ENCODE data around the gene XCL2.
"Not testable (repeated sequence)": the region's sequence is repeated elsewhere in the genome, so short reads cannot be mapped to it uniquely, and the experiment has no call there.

The XCL2 gene

DNA sequence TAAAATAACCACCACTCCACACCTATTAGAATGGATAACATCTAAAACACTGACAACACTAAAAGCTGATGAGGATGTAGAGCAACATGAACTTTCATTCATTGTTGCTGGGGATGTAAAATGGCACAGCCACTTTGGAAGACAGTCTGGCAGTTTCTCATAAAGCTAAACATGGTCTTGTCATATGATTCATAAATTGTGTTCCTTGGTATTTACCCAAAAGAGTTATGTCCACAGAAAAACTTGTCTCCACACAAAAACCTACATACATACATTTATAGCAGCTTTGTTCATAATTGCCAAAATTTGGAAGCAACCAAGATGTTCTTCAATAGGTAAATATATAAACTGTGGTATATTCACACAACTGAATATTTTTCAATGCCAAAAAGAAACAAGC lies 16.6 kb upstream of the XCL2 start:
- DNase-seq (ENCODE audit: low read depth, low spot score), result no peak

DNA sequence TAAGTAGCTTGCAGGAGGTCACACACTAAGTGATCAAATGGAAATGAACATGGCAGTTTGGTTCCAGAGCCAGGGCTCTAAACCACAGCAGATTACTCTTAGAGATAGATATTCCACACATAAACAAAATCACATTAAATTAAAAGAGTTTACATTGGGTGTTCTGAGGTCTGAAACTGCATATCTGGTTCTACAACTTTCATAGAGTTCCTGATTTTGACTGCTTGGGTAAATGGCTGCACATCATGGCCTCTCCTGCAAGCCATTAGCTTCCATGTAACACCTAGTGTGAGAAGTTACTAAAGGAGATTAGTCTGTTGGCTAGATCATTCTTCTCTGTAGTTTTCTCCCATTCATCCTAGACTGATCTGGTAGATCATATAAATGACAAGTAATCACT lies 12.8 kb upstream of the XCL2 start:
- no peak for DNase-seq (ENCODE audit: low read depth, low spot score)

DNA sequence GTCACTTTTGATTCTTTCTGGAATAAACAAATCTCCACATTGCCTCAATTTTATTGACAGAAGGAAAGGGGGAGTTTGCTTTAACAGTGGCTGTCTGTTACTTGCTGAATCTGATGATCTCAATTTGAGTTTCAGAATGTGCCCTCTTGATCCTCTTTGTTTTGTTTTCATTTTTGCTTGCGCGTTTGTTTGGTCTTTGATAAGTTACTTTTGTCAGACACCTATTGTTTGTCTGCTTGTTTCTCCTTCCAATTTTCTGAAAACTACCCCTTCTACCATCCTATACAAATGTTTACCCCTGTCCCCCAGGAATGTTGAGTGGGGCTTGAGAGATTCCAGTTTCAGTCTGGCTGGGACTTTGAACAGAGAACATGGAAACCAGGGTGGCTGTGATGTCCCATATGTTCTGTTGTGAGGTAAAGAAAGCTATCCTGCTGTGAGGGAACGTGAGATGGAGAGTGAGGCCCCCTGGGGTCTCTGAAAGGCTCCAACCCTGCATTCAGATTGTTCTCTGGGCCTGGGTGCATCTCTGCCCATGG lies 11.8 kb upstream of the XCL2 start:
- no peak for DNase-seq (ENCODE audit: low read depth, low spot score)

DNA sequence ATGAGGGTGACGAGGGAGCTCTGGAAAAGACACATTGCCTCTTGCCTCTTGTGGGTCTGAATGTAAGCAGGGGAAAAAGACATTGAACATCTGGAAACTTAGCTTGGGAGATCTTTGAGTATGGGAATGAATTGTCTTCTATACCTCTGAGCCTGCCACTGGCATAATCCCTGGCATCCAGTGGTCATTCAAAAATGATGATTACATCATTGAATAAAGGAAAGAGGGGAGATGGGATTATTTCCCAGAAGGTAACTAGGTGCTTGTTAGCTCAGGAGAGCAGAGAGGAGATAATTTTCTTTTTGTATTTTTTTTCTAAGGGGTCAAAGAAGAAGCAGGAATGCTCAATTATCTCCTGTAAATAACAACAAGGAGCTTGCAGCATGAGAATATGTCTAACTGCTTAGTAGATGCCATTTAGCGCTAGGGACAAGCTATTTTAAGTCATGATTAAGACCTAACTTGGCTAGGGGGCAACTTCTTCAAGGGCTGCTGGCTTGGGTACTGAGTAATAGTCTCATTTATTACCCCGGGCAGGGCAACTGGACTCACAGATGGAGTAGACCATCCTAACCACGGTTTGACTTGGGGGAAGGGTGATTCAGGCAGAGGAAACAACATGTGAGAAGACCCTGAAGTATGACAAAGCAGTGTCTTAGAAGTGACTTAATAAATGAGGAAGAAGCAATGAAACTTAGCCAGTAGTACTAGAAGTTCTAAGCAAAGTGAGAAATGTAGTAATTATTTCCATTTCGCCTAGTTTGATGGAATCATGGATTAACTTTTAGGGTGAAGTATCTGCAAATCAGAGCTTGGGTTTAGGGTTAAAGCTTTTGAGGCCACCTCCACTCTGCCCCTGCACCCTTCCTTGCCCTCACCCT lies 11.0 kb upstream of the XCL2 start:
- DNase-seq (ENCODE audit: low read depth, low spot score), result no peak

DNA sequence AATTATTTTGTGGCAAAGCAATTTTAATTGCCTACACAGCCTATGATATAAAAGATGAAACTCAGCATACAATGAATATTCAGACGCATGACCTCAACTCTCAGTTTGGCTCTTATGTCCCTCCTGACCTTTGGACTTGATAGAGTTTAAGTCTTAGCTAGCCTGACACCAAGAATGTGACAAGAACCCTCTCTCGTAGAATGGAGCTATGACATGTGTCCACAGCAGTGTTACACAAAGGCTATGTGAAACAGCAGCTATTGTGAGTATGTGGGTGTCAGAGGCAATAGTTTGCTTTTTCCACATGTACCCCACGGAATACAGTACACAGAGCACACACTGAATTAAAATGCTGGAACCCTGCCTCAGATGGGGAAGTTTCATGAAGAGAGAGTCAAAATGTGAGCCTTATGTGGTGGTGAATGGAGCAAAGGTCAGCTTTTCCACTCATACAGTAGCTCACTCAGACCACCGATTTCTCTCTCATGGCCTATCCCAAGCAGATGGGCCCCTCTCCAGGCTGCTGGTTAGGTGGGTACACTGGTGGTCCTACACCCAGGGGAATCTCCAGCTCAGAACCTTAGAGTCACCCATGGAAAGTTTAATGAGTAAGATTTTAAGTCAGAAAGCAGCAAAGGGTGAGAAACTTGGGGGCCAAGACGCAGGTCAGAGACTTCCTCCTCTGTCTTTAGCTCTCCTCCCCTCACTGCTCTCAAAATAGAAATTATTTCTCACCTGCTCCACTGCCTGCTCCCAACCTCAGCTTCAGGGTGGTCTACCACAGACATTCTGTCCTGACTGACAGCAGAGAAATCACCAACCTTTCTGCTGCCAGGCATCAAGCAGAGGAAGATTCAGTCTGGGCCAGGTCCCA lies 10.1 kb upstream of the XCL2 start:
- DNase-seq (ENCODE audit: low read depth, low spot score), result no peak

DNA sequence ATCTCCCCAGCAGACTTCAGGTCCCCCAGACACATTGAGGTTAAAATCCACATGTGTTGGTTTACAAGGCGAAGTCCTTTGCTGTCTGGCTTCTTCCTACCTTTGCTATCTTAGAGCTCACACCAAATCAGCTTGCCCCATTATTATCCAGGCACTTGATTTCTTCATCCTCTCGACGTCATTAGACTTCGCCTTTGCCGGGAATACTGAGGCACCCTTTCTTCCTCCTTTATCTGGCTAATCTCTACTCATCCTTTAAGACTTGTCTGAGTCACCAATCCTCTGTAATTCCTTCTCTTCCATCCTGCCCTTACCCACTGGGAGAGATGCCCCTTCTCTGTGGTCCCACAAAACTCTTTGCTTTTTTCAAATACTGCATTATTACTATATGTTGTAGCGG lies 9.2 kb upstream of the XCL2 start:
- no peak for DNase-seq (ENCODE audit: low read depth, low spot score)

DNA sequence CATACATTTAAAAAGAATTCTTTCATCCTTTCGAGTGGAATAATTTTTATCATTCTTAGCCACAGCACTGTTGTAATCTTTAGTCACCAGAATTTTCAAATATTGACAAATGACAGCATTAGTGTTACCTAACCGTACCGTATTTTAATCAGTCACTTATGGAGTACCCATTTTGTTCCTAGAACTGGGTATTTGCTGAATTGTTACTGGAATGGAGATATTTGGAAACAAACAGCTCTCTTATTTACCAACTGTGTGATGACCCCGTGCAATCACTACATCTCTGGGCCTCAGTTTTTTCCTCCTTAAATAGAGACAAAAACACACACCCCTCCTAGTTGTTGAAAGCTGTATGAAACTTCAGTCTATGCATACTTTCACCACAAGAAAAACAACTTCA lies 7.9 kb upstream of the XCL2 start:
- DNase-seq (ENCODE audit: low read depth, low spot score), result no peak

DNA sequence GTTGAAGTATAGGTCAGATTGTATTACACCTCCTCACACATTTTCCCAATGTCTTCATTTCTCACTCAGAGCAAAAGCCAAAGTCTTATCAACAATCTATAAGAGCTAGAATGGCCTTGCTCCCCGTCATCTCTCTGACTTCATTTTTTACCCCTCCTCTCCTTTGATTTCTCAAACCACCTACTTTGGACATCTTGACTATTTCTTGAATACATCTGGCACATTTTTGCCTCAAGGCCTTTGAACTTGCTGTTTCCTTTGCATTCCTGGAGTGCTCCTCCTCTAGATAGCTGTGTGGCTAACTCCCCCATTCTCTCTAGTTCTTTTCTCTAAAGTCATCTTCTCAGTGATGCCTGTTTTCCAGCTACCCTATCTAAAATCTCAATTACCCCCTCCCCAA lies 7.2 kb upstream of the XCL2 start:
- no peak for DNase-seq (ENCODE audit: low read depth, low spot score)

DNA sequence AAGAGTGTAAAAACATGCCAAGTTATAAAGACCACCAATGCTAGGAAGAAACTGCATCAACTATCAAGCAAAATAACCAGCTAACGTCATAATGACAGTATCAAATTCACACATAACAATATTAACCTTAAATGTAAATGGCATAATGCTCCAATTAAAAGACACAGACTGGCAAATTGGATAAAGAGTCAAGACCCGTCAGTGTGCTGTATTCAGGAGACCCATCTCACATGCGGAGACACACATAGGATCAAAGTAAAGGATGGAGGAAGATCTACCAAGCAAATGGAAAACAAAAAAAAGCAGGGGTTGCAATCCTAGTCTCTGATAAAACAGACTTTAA lies 2.7 kb upstream of the XCL2 start:
- DNase-seq (ENCODE audit: low read depth, low spot score), result not testable (repeated sequence)

DNA sequence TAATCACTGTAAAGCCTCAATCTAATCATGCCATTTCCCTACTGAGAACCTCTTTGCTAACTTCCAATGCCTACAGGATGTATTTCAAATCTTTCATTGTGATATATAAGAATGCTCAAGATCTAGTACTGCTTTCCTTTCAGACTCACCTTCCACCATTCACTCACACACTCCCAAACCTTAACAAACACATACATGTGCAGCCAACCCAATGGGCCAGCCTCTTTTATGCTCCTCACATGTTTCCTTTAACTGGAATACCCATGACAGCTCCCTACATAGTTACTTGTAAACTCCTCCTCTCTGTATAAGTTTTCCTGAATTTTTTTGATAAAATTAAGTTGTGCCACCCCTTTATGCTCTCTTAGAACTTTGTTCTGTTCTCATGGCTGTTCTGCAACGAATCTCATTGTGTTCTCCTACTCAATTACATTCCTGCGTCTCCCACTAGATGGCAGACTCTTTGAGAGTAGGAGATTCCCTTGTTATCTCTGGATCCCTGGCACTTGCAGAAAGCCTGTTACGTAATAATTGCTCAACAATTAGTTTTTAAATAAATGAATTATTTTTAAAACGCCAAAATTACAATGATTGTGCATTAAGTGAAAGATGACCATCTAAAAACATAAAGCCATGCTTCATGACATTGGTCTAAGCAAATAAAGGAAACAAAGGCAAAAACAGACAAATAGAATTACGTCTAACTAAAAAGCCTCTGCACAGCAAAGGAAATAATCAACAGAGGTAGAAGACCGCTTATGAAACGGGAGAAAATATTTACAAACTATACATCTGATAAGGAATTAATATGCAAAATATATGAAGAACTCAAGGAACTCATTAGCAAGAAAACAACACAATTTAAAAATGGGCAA lies 2.1 kb upstream of the XCL2 start:
- not testable (repeated sequence) for DNase-seq (ENCODE audit: low read depth, low spot score)

DNA sequence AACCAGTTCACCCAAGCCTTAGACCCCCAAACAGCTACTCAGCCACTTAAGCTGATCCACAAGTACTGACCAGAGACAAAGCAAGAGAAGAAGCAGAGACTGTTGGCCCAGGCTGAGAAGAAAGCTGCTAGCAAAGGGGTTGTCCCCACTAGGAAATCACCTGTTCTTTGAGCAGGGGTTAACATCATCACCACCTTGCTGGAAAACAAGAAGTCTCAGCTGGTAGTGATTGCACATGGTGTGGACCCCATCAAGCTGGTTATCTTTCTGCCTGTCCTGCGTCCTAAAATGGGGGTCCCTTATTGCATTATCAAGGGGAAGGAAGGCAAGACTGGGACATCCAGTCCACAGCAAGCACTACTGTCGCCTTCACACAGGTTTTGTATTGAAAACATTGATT lies 819 bp downstream of the XCL2 start:
- DNase-seq (ENCODE audit: low read depth, low spot score), result not testable (repeated sequence)

DNA sequence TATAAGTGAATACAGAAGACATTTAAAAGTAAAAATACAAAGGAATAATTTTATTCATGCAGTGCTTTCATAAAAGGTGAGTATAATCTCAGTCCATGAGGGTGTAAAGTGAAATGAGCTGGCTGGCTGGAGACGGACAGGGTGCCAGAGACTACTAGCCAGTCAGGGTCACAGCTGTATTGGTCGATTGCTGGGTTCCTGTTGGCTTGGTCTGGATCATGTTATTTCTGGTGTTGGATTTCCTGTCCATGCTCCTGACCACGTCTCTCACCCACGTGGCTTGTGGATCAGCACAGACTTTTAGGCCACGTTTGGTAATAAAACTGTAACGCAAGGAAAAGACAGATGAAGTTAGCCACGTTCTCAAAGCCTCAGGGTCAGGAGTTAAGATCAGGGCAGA lies 3.0 kb downstream of the XCL2 start:
- DNase-seq (ENCODE audit: low read depth, low spot score), result not testable (repeated sequence)

DNA sequence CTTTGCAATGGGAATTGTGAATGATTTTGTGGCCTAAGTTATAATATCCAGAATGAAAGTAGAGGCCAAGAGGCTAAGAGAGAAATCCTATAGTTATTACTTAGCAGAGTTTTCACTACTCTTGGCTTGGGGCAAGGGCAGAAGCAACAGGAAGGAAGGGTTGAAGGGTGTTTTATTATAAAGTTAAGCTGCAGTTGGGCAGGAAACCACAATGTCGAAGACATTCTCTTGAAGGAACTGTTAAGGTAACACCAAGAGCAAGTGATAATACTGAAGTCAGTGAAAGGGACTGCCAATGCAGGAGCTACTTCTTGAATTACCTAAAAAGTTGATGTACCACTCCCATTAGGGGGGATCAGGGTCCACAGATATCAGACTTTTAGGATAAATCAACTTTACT lies 8.3 kb downstream of the XCL2 start:
- no peak for DNase-seq (ENCODE audit: low read depth, low spot score)

DNA sequence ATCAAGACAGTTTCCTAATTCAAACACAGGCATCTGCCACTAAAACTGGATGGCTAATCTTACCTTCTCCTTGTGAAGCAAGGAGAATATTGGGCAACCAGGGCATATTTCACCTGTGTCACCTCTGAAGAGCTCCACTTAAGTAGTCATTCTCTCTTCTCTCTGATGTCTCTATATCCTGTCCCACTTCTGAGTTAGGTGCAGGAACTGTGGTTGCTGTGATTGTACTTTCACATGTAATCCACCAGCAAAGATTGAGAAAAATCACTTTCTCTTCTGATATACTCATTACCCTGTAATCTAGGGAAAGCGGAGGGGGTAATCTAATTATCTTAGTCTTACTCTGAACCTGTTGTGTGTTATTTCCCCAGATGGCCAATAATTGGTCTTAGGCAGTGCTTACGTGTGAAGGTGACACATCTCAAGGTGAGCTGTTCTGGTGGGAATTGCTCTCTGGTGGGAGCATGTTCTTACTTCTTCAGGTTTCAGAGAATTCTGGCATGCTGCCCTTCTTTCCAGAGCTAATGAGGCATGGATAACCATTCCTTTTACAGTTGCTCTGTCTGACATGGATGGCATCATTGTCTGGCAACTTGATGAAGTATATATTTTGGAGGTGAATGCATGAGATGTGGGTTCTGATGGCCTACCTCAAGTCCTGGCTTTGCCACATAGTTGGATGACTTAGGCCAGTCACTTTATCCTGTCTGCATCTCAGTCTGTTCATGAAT lies 12.0 kb downstream of the XCL2 start:
- DNase-seq (ENCODE audit: low read depth, low spot score), result no peak

DNA sequence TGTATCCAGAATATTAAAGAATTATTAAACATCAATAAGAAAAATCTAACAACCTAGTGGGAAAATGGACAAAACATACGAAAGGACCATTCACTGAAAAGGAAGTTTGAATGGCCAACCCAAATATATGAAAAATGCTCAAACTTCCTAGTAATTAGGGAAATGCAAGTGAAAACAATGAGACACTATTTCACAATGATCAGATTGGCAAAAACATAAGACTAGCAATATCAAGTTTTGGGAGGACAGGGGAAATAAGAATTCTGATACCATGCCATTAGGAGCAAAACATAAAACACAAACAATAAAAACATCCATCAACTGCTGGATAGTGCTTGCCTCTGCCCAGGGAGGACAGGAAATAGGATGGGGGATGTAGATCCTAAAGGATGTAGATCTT lies 14.3 kb downstream of the XCL2 start:
- DNase-seq (ENCODE audit: low read depth, low spot score), result no peak

DNA sequence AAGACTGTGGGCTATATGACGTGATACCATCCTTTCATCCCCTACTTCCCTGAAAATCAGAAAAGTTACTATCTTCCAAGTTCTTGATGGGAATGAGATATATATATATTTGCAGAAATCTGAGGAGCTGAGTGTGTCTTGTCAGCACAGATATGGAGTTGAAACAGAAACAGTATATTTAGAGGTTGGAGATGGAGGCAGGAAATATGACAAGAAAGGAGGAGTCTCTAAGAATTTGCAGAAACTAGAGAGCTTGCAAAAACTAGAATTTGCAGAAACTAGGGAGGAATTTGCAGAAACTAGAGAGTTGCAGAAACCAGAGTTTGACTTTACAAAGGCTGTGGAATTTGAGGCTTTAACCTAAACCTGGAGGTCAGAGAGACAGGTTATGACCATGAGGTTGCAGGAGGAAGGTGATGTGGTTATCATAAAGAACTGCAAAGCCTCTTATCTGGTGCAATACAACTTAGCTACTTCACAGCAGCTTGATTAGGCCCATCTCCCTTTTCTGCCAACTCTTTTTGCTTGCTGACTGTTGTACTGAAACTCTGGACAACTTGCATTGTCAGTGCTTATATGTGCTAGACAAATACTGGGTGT lies 22.3 kb downstream of the XCL2 start:
- DNase-seq (ENCODE audit: low read depth, low spot score), result no peak

DNA sequence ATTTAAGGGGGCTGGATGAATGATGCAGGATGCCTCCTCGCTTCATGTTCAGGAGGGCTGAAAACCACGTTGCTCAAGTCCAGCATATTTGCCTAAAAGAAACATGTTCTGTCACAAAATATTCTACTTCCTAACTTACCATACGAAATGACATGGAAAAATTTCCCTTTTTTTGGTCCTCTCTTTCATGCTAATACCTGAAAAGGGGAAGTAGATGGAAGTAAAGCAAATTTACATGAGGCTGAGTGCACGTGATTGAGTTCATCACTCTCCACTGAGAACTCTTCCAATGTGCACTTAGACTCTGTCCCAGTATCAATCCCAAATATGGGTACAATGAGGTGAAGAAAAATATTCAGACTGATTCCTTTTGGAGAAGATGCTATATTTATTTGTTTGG lies 23.0 kb downstream of the XCL2 start:
- DNase-seq (ENCODE audit: low read depth, low spot score), result no peak

DNA sequence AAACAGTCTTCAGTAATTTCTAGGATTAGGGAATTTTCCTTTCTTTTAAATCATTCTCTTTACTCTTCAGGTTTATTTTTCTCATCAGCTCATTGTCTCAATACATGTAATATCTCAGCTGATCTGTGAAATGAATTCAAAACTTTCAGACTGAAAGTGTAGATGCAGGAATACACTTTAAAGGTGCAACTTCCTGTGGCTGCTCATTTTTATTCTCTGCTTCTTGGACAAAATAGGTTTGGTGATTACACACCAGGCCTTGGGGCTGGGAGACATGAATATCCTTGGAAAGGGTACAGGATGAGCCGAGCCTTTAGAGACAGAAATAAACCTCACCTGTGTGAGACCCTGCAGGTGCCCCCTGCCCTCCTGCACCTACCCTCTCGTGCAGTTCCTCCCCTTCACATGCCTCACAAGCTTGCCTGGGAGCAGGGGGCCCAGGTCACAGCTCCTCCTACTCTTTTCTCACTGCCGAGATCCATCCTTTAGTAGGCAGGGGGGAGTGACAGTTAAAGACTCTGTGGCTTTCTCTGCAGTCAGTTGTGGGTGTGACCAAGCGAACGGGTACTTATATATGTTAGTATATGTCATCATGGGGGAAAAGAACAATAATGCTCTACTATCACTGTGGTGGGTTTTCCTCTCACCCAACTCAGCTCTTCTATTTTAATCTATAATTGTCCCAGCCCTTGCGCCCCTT lies 23.6 kb downstream of the XCL2 start:
- no peak for DNase-seq (ENCODE audit: low read depth, low spot score)

DNA sequence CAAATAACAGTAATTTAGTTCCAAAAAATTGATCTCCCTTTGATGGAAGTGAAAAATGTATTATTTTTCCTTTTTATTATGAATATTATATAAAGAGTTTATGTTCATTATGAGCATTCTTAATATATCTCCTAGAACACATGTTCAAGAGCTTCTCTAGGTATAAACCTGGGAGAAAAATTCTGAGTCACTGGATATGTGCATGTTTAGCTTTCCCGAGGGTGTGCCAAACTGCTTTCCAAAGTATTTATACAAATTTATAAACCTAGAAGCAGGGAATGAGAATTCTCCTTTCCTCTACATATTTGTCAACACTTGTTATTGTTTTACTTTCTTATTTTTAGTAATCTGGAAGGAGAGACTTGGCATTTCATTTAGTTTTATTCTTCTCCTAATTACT lies 25.0 kb downstream of the XCL2 start:
- no peak for DNase-seq (ENCODE audit: low read depth, low spot score)

DNA sequence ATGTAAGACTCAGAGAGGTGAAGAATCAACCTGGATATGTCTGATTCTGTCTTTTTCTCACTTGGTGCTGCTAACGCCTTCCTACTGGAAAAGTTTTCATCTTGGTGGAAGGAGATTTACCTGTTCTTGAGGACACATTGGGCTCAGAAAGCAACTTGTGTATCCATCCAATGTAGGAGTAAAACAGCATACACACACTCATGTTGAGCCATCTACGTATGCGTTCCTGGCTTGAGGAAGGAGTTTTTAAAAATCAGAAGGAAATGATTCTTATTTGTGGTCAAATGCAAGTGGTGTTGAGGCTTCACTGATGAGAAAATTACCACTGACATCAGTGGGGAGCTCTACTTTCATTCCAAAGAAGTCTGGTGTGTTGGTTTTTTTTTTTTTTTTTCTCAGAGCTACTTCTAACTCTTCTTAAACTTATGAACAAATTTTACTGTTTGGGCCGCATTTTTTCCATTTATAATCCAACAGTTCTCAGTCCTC lies 25.6 kb downstream of the XCL2 start:
- DNase-seq (ENCODE audit: low read depth, low spot score), result no peak

Data from iPS DF 19.7 (cell line).